GM19324 (cell line): ENCODE results near the gene LONRF2.

Experiments used
- ATAC-seq: cut with Tn5 transposase; IDR thresholded peaks from one replicate; pipeline ENCODE4 v1.9.1; 2021; ENCODE audit warnings: mild to moderate bottlenecking, moderate library complexity; ENCODE audit not compliant: unreplicated experiment, low FRiP score

Gene LONRF2

GRCh38 chr2:100239486-100240210 is 82.7 kb downstream of the LONRF2 start:
- no peak for ATAC-seq

GRCh38 chr2:100238471-100238870 is 83.8 kb downstream of the LONRF2 start:
- ATAC-seq, result no peak

- ATAC-seq, result no peak
Observed at GRCh38 chr2:100237770-100238169, 84.5 kb downstream of the LONRF2 start.

GRCh38 chr2:100237163-100237562 is 85.1 kb downstream of the LONRF2 start:
- ATAC-seq, result no peak

GRCh38 chr2:100236166-100236565 is 86.1 kb downstream of the LONRF2 start:
- no peak for ATAC-seq

GRCh38 chr2:100235581-100235980 is 86.7 kb downstream of the LONRF2 start:
- ATAC-seq, result no peak

GRCh38 chr2:100235098-100235497 is 87.2 kb downstream of the LONRF2 start:
- ATAC-seq, result peak; percentile 94

- ATAC-seq, result no peak
Observed at GRCh38 chr2:100234141-100234540, 88.2 kb downstream of the LONRF2 start.

- ATAC-seq, result no peak
Observed at GRCh38 chr2:100233061-100233460, 89.2 kb downstream of the LONRF2 start.

GRCh38 chr2:100230754-100231153 is 91.5 kb downstream of the LONRF2 start:
- no peak for ATAC-seq

- ATAC-seq, result no peak
Observed at GRCh38 chr2:100228967-100229366, 93.3 kb downstream of the LONRF2 start.

- no peak for ATAC-seq
Observed at GRCh38 chr2:100228415-100228814, 93.9 kb downstream of the LONRF2 start.

- ATAC-seq, result no peak
Observed at GRCh38 chr2:100224988-100225710, 97.2 kb downstream of the LONRF2 start.

GRCh38 chr2:100223502-100223901 is 98.8 kb downstream of the LONRF2 start:
- ATAC-seq, result no peak
